HG03521 (cell line): ENCODE results near the gene LRP4.

ENCODE experiments used
- ATAC-seq: cut with Tn5 transposase; IDR thresholded peaks from one replicate; pipeline ENCODE4 v1.9.1; 2021; ENCODE audit warnings: mild to moderate bottlenecking, moderate library complexity; ENCODE audit not compliant: unreplicated experiment

Gene LRP4

GRCh38 chr11:46894506-46894905 lies 23.8 kb downstream of the LRP4 start:
- no peak for ATAC-seq

DNA sequence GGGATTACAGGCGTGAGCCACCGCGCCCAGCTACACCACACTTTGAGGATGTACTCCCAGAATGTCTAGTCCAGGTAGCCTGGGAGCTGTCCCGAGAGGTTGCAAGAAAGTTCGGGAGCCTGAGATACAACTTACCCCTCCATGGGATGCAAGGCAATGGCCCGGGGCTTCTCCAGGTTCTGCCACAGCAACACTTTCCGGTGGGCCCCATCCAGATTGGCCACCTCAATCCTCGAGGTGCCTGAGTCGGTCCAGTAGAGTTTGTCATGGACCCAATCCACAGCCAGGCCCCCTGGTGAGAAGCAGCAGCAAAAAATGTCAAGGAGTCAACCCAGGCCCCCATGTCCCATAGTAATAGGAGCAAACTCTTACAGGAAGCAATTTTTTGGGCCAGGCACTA lies 25.5 kb downstream of the LRP4 start:
- ATAC-seq, result no peak

- no peak for ATAC-seq
Observed at GRCh38 chr11:46892109-46892508, 26.2 kb downstream of the LRP4 start.

- ATAC-seq, result no peak
Observed at GRCh38 chr11:46890665-46891064, 27.7 kb downstream of the LRP4 start.

DNA sequence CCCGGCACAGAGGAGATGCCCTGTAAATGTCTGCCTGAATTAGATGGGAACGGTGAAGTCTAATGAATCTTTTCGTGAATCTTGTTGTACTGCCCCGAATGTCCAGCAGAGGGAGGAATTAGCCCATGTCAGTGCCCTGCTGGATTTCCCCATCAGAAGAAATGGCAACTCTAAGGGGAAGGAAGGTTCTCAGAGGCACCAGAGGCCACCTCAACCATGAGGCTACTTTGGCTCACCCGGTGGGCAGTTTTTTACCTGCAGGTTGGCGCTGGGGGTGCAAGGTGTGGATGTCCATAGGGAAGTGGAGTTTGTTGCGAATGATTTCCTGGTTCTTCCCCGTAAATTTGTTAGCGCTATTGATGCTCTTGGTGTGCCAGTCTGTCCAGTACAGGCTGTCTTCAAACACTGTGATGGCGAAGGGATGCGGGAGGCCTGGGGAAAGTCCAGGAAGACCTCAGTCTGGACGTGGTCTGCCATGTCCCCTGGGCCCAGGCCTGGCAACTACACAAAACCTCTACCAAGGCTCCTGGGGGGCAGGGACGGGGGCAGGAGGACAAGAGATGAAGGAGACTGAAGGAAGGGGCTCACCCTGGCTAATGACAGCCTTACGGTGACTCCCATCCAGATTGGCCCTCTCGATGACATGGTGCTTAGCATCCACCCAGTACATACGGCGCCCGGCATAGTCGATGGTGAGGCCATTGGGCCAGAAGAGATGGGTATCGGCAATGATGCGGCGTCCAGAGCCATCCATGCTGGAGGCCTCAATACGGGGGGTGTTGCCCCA lies 28.5 kb downstream of the LRP4 start:
- ATAC-seq, result no peak

DNA sequence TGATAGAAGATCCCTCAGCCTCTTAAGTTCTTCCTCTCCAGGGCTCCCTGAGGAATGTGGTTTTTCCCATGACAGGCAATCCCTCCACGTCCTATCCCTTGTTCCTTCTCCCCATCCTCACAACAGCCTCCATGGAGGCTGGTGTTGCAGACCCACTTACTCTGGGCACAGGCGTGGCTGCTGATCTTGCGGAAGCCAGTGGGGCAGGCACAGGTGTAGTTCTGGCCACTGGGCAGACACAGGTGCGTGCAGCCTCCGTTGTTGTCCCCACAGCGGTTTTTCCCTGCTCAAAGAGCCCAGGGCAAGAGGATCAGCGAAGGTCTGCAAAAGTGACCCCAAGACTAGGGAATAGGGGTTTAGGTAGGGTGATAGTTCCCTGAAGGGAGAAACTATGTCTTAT lies 29.1 kb downstream of the LRP4 start:
- no peak for ATAC-seq

GRCh38 chr11:46888636-46889035 lies 29.7 kb downstream of the LRP4 start:
- ATAC-seq, result no peak

DNA sequence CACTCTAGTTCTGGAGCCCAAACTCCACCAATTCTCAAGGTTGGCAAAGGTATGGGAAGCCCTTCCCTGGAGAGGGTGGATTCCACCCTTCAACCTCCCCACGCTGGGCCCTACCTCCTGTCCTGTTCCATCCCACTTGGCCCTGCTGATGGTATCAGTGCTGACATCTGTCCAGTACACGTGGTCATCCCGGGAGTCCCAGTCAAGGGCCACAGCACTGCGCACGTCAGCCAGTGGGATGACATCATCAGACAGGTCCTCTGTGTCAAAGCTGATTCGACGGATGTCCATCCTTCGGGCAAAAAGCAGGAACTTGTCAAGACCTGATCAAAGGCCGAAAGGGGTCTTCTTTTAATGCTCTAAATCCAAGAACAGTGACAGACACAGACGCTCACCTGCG lies 32.1 kb downstream of the LRP4 start:
- ATAC-seq, result no peak

GRCh38 chr11:46879056-46879585 lies 39.2 kb downstream of the LRP4 start:
- ATAC-seq, result no peak

- no peak for ATAC-seq
Observed at GRCh38 chr11:46877580-46877979, 40.8 kb downstream of the LRP4 start.

GRCh38 chr11:46876471-46876870 lies 41.9 kb downstream of the LRP4 start:
- no peak for ATAC-seq

- ATAC-seq, result no peak
Observed at GRCh38 chr11:46874586-46874985, 43.8 kb downstream of the LRP4 start.

DNA sequence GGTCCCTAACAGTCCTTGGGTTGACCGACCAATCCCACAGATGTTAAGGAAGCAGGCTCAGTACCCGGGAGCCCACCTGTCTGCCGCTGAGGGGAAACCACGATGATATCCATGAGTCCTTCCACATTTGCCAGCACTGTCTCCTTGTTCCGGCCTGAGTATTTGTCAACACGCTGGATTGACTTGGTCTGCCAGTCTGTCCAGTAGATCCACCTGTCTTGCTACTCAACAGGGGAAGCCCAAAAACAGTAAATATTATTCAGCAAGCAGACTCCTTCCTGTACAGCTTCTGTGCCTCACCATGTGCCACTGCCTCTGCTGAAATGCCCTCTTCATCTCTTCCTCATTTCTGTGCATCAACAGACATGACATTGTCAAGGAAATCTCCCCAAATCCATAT lies 49.4 kb downstream of the LRP4 start:
- no peak for ATAC-seq

DNA sequence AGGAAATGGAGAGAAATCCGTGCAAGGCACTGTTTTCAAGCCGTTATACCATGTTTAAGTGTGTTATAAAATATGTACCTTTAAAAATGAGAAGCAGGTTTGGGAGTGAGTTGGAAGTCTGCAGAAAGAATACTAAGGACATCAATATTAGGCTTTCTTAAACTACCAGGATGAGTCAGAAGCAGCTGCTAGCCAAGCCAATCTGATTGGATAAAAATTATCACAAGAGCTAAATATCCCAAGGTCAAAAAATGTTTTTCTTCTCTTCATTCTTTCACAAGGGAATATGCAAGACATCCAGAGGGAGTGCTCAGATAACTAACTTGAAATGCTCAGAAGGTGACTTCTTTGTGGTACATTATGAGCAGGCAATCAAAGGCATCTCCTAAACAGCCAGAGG lies 53.0 kb downstream of the LRP4 start:
- ATAC-seq, result no peak

DNA sequence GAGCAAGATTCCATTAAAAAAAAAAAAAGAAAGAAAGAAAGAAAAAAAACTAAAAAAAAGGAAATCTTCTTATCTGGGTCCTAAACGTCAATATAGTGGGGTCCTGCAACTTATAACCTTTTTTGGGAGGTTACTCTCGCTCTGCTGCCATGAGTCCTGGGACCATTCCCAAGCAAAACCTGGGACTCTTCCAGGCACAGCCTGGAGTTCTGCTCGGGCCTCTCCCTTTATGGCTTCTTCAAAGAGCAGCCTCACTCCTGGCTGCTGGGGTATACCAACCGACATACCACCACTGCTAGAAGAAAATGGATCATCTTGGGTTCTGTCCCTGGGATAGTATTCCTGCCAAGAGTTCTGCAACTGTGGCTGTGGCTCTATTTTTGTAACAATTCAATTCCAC lies 58.1 kb downstream of the LRP4 start:
- no peak for ATAC-seq

GRCh38 chr11:46858920-46859546 lies 59.3 kb downstream of the LRP4 start:
- no peak for ATAC-seq

DNA sequence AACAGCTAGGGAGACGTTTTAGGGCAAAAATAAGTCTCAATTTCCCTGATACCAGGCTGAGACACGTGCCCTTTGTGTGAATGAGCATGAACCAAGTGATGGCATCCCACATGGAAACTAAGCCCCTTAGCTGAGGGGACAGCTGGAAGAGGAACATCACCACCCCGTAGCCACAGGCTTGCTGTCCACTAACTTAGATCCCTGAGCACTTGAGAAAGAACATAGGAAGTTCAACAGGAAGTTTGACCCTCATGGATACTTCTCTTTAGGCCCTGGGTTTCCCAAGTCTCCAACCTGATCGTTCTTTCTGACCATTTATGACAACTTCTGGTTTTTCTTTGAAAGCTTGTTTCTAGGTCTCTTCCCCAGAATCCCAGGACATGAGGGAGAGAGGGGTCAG lies 60.7 kb downstream of the LRP4 start:
- no peak for ATAC-seq

DNA sequence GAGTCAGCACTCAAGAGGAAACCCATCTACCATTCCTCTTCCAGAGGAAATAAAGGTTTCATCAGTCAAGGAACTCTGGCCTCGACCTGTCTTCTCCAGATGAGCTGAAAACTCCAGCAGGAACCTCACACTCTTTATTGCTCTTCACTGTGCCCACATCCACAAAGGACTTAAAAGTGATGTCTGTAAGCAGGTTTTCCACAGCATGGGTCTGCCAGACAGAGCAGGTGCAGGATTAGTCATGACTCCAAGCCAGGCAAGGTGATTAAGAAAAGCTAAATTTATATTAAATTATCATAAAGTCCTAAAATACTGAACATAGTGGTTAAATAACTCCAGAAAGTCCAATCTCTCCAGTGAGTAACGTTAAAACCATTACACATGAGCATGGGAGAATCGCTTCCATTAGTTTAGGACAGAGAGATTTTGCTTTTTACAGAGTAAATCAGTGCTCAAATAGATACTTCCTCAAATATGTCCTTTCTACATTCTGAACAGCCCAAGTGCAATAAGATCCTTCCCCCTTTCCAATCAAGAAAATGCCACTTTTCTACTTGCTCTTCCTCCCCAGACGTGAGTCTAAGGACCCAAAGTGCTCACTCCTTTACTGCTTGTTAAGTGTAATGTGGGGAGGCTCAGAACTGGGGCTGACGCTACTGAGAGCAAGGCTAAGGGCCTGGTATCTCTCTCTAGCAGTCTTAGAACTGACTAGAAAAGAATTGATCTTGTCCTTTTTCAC lies 61.6 kb downstream of the LRP4 start:
- ATAC-seq, result no peak

- ATAC-seq, result no peak
Observed at GRCh38 chr11:46855863-46856262, 62.5 kb downstream of the LRP4 start.

DNA sequence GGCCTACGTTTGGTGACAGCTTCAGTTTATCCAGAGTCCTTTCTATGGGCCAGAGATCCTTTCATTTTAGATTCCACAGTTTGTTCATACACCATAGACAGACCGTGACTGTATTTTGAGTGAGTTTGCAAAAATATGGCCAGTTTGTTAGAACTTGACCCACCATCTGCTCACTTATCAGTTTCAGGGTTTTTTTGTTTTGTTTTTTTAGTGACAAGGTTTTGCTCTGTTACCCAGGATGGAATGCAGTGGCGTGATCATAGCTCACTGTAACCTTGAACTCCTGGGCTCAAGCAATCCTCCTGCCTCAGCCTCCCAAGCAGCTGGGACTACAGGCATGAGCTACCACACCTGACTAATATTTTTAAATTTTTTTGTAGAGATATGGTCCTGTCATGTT lies 63.2 kb downstream of the LRP4 start:
- no peak for ATAC-seq

DNA sequence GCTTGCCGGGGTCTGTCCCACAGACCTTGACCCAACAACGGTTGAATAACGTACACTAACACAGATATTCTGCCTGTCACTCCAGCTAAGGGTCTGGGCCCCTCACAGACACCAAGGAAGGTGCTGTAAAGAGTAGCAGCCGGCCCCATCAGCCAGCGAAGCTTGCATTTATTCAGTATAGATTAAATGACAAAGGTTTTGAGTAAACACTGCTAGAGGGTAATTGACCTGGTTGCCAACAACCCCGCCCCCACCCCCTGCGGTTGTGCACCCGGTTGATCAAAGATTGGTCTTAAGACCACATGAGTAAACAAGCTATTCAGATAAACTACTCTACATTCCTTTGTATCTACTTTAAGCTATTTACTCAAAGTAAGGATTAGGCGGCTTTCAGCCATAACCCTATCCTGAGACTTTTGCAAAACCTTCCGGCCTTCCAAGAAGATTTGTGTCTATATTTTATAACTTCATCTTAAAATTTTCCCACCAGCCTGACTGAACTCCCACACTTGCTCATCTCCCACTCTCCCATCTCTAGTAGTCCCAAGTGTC lies 67.4 kb downstream of the LRP4 start:
- ATAC-seq, result no peak
